OCI-LY3 (cell line): Measurements from ENCODE around the gene LIN28B.

Experiments
- H2AFZ ChIP-seq: fragments of 200-600, 300-600 bp; shearing (Covaris generic); 2 replicates; pipeline ENCODE4 v1.6.0; 2014; ENCODE audit warnings: antibody characterized with exemption, low read depth, low read length
- H3K27ac ChIP-seq: fragments of 200-600, 300-600 bp; sonication (generic); 2 replicates; pipeline ENCODE4 v1.5.1; 2014; ENCODE audit warnings: mild to moderate bottlenecking, low read length, moderate library complexity, mixed read lengths
- H3K27me3 ChIP-seq: fragments of 200-600, 300-600 bp; sonication (generic); 2 replicates; pipeline ENCODE4 v1.6.1; 2014; ENCODE audit warnings: low read depth, low read length, mixed read lengths
- H3K36me3 ChIP-seq: fragments of 200-600, 300-600 bp; sonication (generic); replicated peaks from 2 replicates; pipeline ENCODE3; 2014; ENCODE audit warnings: low read depth, low read length, mixed read lengths
- H3K4me1 ChIP-seq: fragments of 300-600, 200-600 bp; sonication (generic); 2 replicates; pipeline ENCODE4 v1.6.1; 2014; ENCODE audit warnings: low read length, mixed read lengths
- H3K4me2 ChIP-seq: fragments of 200-600, 300-600 bp; sonication (generic); 2 replicates; pipeline ENCODE4 v1.6.1; 2014; ENCODE audit warnings: low read length, mixed read lengths
- H3K4me3 ChIP-seq: fragments of 300-600, 200-600 bp; sonication (generic); 2 replicates; pipeline ENCODE4 v1.5.1; 2014; ENCODE audit warnings: antibody characterized with exemption, mild to moderate bottlenecking, low read length, moderate library complexity
- H3K79me2 ChIP-seq: fragments of 300-600, 200-600 bp; shearing (Covaris generic); 2 replicates; pipeline ENCODE4 v1.6.1; 2014; ENCODE audit warnings: mild to moderate bottlenecking, low read length, mixed read lengths
- H3K9ac ChIP-seq: fragments of 300-600, 200-600 bp; shearing (Covaris generic); 2 replicates; pipeline ENCODE4 v1.6.0; 2014; ENCODE audit warnings: mild to moderate bottlenecking, low read length, moderate library complexity
- H3K9me3 ChIP-seq: fragments of 200-600, 300-600 bp; shearing (Covaris generic); 2 replicates; pipeline ENCODE4 v1.6.1; 2014; ENCODE audit warnings: low read length, mixed read lengths; ENCODE audit not compliant: insufficient read depth
- H4K20me1 ChIP-seq: fragments of 200-600, 300-600 bp; sonication (generic); 2 replicates; pipeline ENCODE4 v1.6.1; 2016; ENCODE audit warnings: low read length, mixed read lengths; ENCODE audit not compliant: insufficient read depth
- CTCF ChIP-seq: fragments of 200-600, 300-600 bp; sonication (generic); IDR thresholded peaks from 2 replicates; pipeline ENCODE4 v1.5.1; 2014; ENCODE audit warnings: antibody characterized with exemption, low read length, low read depth
- EZH2phosphoT487 ChIP-seq: fragments of 200-600 bp; shearing (Covaris generic); IDR thresholded peaks from 2 replicates; pipeline ENCODE4 v1.6.1; 2018; ENCODE audit warnings: antibody characterized with exemption, mixed run types, low read depth

The LIN28B gene

GRCh38 chr6:105038259-105038658, 81.4 kb downstream of the LIN28B start:
- no peak overlapping the region for H3K9ac ChIP-seq
- H3K27me3 ChIP-seq = no peaks in the 10 kb centered on the region
- H3K4me1 ChIP-seq = no peaks in the 10 kb centered on the region
- no peak for TF ChIP-seq EZH2phosphoT487
- no peak for TF ChIP-seq CTCF
- no peak overlapping the region for H2AFZ ChIP-seq
- no peak overlapping the region for H3K4me2 ChIP-seq
- H3K79me2 ChIP-seq = no peaks in the 10 kb centered on the region
- no peak overlapping the region for H3K27ac ChIP-seq
- no peaks in the 10 kb centered on the region for H3K36me3 ChIP-seq
- H4K20me1 ChIP-seq = no peaks in the 10 kb centered on the region
- no peaks in the 10 kb centered on the region for H3K9me3 ChIP-seq
- H3K4me3 ChIP-seq = no peak overlapping the region

GRCh38 chr6:105041880-105042279, 85.0 kb downstream of the LIN28B start:
- no peak overlapping the region for H3K4me3 ChIP-seq

GRCh38 chr6:105042648-105043047, 85.7 kb downstream of the LIN28B start:
- no peak for TF ChIP-seq CTCF
- no peak for TF ChIP-seq EZH2phosphoT487
- H3K4me2 ChIP-seq = no peak overlapping the region
- H3K4me1 ChIP-seq = no peaks in the 10 kb centered on the region
- no peaks in the 10 kb centered on the region for H3K27me3 ChIP-seq
- H2AFZ ChIP-seq = no peak overlapping the region
- no peak overlapping the region for H3K4me3 ChIP-seq
- H4K20me1 ChIP-seq = no peaks in the 10 kb centered on the region
- H3K36me3 ChIP-seq = no peaks in the 10 kb centered on the region
- H3K79me2 ChIP-seq = no peaks in the 10 kb centered on the region
- no peak overlapping the region for H3K9ac ChIP-seq
- H3K9me3 ChIP-seq = no peaks in the 10 kb centered on the region
- no peak overlapping the region for H3K27ac ChIP-seq

More at GRCh38 chr6:105041880-105042279, 85.0 kb downstream of the LIN28B start:
- Histone ChIP-seq H4K20me1 (no peaks in the 10 kb centered on the region), H3K36me3 (no peaks in the 10 kb centered on the region), H3K9ac (no peak overlapping the region), H3K27me3 (no peaks in the 10 kb centered on the region), H3K4me2 (no peak overlapping the region), H3K4me1 (no peaks in the 10 kb centered on the region), H2AFZ (no peak overlapping the region), H3K9me3 (no peaks in the 10 kb centered on the region), H3K79me2 (no peaks in the 10 kb centered on the region), H3K27ac (no peak overlapping the region)
- TF ChIP-seq EZH2phosphoT487 = no peak
- TF ChIP-seq CTCF = no peak

- Histone ChIP-seq H3K4me3 (no peak overlapping the region), H3K9ac (no peak overlapping the region), H3K4me1 (no peaks in the 10 kb centered on the region), H3K27ac (no peak overlapping the region), H4K20me1 (no peaks in the 10 kb centered on the region), H3K79me2 (no peaks in the 10 kb centered on the region), H3K36me3 (no peaks in the 10 kb centered on the region), H2AFZ (no peak overlapping the region), H3K9me3 (no peaks in the 10 kb centered on the region), H3K27me3 (no peaks in the 10 kb centered on the region), H3K4me2 (no peak overlapping the region)
- TF ChIP-seq EZH2phosphoT487 = no peak
- TF ChIP-seq CTCF = no peak
These were observed 87.1 kb downstream of the LIN28B start for GRCh38 chr6:105043979-105044378.
